ENCODE data around the gene DYSF. TPM values are rescaled to one million over a fixed set of nuclear protein-coding genes. Genes with fewer than 3 reads are reported as not detected.

The DYSF gene
- total and polyA plus RNA-seq, 3 donors from 2014 or later = 6.8 to 10.9 (median 8.9) TPM

GRCh38 chr2:71567625-71568024, 114.3 kb downstream of the DYSF start:
- H3K4me3 ChIP-seq = no peak overlapping the region
- 81 to 92% methylated on average over 3 to 9 of the region's 9 CpGs for WGBS, 2 donors
- H3K4me1 ChIP-seq = no peaks in the 10 kb centered on the region
- no peaks in the 10 kb centered on the region for H3K36me3 ChIP-seq (ENCODE audit: low read depth, missing control alignments)
- intact Hi-C loops (cut with DNase I; ENCODE audit: low total_unique reads) = no loop called here
- no peak for DNase-seq
- H3K9me3 ChIP-seq = no peaks in the 10 kb centered on the region
- TF ChIP-seq CTCF (IDR thresholded peaks at IDR 0.05) = no peak
- TF ChIP-seq POLR2A (IDR thresholded peaks at IDR 0.05) = no peak
- H3K27me3 ChIP-seq = no peaks in the 10 kb centered on the region
- H3K27ac ChIP-seq = no peak overlapping the region

- Histone ChIP-seq H3K4me1 (no peaks in the 10 kb centered on the region), H3K36me3 (ENCODE audit: low read depth, missing control alignments) (no peaks in the 10 kb centered on the region), H3K27me3 (no peaks in the 10 kb centered on the region), H3K4me3 (no peak overlapping the region), H3K27ac (no peak overlapping the region), H3K9me3 (no peaks in the 10 kb centered on the region)
- no peak for TF ChIP-seq POLR2A (IDR thresholded peaks at IDR 0.05)
- TF ChIP-seq CTCF (IDR thresholded peaks at IDR 0.05) = no peak
- intact Hi-C loops (cut with DNase I; ENCODE audit: low total_unique reads) = no loop called here
- WGBS, 2 donors = 95 to 97% methylated on average over 9 to 14 of the region's 14 CpGs
- no peak for DNase-seq
These were observed 114.7 kb downstream of the DYSF start for GRCh38 chr2:71568103-71568502.

- no peak overlapping the region for H3K27ac ChIP-seq
- no peaks in the 10 kb centered on the region for H3K27me3 ChIP-seq
- H3K9me3 ChIP-seq = no peaks in the 10 kb centered on the region
- no peak for DNase-seq
- WGBS, 2 donors = 84 to 93% methylated on average over 10 of the region's 10 CpGs
- H3K4me1 ChIP-seq = no peaks in the 10 kb centered on the region
- no peaks in the 10 kb centered on the region for H3K36me3 ChIP-seq (ENCODE audit: low read depth, missing control alignments)
- intact Hi-C loops (cut with DNase I; ENCODE audit: low total_unique reads) = no loop called here
- TF ChIP-seq CTCF (IDR thresholded peaks at IDR 0.05) (no peak), POLR2A (IDR thresholded peaks at IDR 0.05) (no peak)
- no peak overlapping the region for H3K4me3 ChIP-seq
These were observed 117.2 kb downstream of the DYSF start for GRCh38 chr2:71570511-71570910.

GRCh38 chr2:71570951-71571460, 117.6 kb downstream of the DYSF start:
- WGBS, 2 donors = 60 to 95% methylated on average over 1 to 2 of the region's 2 CpGs
- no peaks in the 10 kb centered on the region for H3K36me3 ChIP-seq (ENCODE audit: low read depth, missing control alignments)

More at GRCh38 chr2:71570951-71571460, 117.6 kb downstream of the DYSF start:
- Histone ChIP-seq H3K27me3 (no peaks in the 10 kb centered on the region), H3K27ac (no peak overlapping the region), H3K4me1 (no peaks in the 10 kb centered on the region), H3K9me3 (no peaks in the 10 kb centered on the region), H3K4me3 (no peak overlapping the region)
- no peak for DNase-seq
- TF ChIP-seq CTCF (IDR thresholded peaks at IDR 0.05) (no peak), POLR2A (IDR thresholded peaks at IDR 0.05) (no peak)
- intact Hi-C loops (cut with DNase I; ENCODE audit: low total_unique reads) = no loop called here
